GM21360 (cell line): ENCODE data around the gene UNC93B1.
"Not testable (repeated sequence)": the region's sequence is repeated elsewhere in the genome, so short reads cannot be mapped to it uniquely, and the experiment has no call there.

Experiments
- ATAC-seq: cut with Tn5 transposase; IDR thresholded peaks from one replicate; pipeline ENCODE4 v1.9.1; 2021; ENCODE audit warnings: mild to moderate bottlenecking, moderate library complexity; ENCODE audit not compliant: unreplicated experiment

The UNC93B1 gene

DNA sequence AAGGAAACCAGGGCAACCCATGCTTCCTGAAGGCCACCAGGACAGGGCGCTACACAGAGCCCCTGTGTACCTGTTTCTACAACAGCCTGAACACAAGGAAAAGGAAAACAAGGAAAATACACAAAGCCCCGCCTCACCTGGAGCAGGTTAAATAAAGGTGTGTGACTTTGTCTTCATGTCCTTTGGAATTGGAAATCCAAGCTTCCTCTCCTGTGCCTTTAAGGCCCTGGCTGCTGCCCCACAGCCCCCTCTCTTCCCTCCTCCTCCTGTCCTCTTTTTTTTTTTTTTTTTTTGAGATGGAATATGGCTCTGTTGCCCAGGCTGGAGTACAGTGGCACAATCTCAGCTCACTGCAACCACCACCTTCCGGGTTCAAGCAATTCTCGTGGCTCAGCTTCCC lies 57.5 kb downstream of the UNC93B1 start:
- not testable (repeated sequence) for ATAC-seq

DNA sequence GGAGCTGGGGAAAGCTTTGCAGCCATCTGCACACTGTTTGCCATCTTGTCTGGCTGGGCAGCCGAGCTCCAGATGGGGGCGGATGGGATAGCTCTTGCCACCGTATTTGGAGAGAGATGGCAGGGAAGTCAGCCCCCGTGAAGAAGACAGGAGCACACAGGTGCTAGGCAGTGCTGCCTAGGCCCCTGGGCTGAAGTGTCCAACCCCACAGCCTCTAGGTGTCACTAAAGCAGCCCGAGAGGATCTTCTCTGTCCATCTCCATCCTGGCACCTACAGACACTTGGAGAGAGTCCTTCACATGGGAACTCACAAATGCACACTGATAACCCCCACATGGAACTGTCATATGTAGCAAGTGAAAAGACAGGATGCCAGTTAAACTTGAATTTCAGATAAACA lies 60.5 kb downstream of the UNC93B1 start:
- ATAC-seq: not testable (repeated sequence)
